HG02759 (cell line): ENCODE data around the gene EXOSC10.
"Not testable (repeated sequence)": the region's sequence is repeated elsewhere in the genome, so short reads cannot be mapped to it uniquely, and the experiment has no call there.

Experiments used
- ATAC-seq: cut with Tn5 transposase; IDR thresholded peaks from one replicate; pipeline ENCODE4 v1.9.1; 2021; ENCODE audit warnings: mild to moderate bottlenecking, moderate library complexity; ENCODE audit not compliant: unreplicated experiment

Gene EXOSC10

DNA sequence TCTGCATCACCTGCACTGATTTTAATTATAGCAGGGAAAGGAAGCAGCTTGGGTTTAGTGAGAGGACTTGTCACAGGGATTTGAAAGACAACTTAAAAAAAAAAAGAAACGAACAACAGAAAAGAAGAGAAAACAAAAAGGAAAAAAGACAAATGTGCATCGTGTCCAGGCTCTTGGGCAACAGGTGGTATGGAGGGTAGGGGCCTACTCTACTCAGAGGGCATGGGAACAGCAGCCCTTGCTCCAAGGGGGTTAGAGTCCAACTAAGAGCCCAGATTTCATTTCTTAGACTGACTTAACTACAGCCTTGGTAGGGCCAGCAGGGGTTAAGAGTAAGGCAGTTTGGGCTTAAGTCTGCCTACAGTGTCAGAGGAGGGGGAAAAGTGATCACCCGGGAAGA lies 15.3 kb upstream of the EXOSC10 start:
- ATAC-seq, result no peak

DNA sequence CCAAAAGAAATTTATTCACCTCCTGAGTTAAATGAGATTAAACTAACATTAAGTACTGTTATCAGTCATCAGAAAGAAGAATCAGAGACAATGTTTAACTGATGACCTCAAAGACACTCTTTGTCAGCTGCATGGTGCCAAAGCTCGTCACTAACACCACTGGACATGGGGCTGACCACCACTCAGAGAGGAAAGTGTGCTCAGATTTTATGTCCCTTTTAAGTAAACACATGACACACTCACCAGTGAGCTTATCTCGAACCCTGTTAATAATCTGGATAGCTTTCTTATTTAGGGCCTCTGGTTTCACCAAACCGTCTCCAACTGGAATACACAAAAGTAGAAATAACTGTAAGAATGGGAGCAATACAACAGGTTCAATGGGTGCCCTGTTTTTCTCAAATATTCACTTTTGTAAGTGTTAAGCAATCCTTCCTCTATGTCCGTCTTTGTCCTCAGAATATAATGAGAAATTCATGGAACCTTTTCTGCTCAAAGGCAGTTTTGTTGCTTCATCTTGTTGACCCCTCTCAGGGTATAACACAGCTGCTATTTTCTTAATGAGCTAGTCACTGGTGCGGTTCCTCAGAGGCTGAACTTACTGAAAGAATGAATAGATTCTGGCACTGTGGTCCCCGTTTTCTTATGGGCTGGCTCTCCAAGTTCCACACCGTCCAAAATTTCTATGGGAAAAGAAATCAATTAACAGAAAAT lies 9.5 kb upstream of the EXOSC10 start:
- ATAC-seq, result no peak

DNA sequence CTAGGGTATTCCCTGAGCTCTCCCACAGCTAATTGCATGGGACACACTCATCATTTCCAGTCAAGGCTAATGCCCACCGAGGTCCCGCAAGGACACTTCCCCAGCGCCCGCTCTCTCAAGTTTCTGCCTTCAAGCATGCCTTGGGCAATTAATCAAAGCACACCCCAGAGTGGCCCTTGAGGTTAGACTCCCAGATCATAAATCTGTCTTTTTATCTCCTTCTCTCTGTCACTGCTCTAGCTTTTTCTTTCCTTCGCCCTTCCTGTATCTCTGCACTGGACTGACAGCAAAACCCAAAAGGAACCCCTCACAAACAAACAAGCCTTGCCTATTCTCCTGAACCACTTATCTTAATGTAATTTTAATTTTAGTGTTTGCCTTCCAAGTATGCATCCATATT lies 7.9 kb upstream of the EXOSC10 start:
- ATAC-seq, result no peak

DNA sequence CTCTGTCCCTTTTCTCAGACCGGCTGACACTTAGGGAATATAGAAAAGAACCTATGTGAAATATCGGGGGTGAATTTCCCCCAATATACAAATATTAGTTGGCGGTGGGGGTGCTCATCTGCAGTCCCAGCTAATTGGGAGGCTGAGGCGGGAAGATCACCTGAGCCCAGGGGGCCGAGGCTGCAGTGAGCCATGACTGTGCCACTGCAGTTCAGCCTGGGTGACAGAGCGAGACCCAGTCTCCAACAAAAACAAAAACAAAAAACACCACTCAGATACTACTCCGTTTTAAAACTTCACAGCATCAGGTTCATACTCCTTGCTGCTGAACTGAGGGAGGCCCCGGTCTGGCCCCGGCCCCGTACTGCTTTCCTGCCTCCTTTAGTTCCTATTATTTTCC lies 5.9 kb upstream of the EXOSC10 start:
- ATAC-seq, result no peak

DNA sequence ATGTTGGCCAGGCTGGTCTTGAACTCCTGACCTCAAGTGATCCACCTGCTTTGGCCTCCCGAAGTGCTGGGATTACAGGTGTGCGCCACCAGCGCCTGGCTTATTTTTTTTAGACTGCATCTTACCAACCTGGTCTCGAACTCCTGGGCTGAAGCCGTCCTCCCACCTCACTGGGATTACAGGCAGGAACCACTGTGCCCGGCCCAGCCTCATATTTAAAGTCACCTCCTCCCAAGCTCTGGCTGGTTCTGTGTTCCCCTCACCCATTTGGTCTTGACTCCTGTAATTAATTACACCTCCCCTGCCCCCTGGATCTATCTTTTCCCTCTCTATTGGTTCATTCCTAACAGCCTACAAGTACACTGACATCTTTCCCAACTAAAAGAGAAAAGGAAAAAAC lies 1.7 kb upstream of the EXOSC10 start:
- no peak for ATAC-seq

DNA sequence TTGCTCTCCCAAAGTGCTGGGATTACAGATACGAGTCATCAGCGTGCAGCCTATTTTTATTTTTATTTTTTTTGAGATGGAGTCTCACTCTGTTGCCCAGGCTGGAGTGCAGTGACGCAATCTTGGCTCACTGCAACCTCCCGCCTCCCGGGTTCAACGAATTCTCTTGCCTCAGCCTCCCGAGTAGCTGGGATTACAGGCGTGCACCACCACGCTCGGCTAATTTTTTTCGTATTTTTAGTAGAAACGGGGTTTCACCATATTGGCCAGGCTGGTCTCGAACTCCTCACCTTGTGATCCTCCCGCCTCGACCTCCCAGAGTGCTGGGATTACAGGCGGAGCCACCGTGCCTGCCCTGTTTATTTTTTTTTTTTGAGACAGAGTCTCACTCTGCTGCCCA lies 1.1 kb upstream of the EXOSC10 start:
- ATAC-seq, result not testable (repeated sequence)

DNA sequence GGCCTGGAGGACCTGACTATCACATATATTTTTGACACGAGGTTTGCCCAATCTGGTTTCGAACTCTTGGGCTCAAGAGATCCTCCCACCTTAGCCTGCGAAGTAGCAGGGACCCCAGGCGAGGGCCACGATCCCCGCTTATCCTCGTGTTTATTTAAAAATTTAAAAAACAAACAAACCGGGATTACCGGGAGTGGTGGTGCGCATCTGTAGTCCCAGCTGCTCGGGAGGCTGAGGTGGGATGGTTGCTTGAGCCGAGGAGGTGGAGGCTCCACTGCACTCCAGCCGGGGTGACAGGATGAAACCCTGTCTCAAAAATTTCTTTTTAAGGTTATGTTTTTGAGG lies 452 bp upstream of the EXOSC10 start:
- no peak for ATAC-seq

DNA sequence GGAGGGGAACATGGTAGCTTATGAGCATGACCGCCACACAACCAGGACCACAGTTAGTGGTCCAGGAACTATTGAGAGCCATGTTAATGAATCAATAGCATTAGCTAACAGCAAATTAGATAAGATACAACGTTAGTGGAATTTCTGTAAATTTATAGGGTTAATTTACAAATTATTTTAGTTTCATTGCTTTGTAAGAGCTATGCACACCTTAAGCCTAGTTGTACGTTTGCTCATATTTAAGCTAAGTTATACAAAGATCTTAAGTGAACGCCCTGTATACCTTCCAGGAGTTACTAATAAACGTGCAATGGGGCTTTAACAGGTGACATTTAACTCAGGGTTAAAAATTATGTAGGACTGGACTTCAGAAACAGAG lies 749 bp downstream of the EXOSC10 start:
- ATAC-seq, result no peak

DNA sequence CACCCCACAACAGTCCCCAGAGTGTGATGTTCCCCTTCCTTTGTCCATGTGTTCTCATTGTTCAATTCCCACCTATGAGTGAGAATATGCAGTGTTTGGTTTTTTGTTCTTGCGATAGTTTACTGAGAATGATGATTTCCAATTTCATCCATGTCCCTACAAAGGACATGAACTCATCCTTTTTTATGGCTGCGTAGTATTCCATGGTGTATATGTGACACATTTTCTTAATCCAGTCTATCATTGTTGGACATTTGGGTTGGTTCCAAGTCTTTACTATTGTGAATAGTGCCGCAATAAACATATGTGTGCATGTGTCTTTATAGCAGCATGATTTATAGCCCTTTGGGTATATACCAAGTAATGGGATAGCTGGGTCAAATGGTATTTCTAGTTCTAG lies 15.9 kb downstream of the EXOSC10 start:
- not testable (repeated sequence) for ATAC-seq

DNA sequence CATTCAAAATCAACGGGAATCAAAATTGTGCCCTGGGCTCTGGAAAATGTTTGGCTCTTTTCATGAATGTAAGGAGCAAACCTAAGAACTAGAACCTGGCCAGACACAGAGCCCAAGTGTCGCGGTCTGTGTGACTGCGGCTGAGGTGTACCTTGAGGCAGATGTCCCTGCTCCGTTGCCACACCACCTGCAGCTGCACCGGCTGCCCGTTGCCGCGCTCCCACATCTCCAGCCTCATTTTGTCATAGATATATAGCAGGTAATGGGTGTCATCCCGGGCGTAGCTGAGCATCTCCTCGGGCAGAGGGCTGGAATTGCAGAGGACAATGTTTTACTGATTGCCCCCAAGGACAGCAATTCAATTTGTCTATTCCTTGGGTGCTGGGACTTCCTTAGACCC lies 18.7 kb downstream of the EXOSC10 start:
- no peak for ATAC-seq

DNA sequence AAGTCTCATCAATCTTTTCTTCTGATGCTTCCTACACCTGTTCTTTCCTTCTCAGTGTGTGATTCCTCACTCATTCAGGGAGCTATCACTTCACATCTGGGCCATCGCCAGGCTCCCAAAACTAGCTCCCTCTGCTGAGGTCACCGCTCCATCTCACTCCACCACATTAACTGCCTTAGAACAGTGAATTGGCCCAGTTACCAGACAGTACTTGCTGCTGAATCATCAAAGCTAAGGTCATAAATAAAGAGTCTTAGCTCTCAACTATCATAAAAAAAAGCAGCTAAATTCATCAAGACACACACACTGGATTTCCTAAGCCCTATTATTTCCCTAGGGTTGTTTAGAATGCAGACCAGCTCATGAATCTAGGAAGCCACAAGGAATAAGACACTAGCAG lies 21.0 kb downstream of the EXOSC10 start:
- no peak for ATAC-seq

DNA sequence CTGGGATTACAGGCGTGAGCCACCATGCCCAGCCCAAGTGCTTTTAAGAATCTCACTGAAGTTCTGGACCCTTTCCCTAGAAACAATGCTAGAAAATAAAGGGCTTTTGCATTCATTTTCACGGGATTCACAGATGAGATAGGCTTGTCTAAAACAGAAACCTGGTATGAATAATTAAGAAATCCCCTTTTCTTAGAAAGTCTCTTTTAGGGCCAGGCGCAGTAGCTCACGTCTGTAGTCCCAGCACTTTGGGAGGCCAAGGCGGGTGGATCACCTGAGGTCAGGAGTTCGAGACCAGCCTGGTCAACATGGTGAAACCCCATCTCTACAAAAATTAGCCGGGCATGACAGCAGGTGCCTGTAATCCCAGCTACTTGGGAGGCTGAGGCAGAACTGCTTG lies 26.3 kb downstream of the EXOSC10 start:
- not testable (repeated sequence) for ATAC-seq

DNA sequence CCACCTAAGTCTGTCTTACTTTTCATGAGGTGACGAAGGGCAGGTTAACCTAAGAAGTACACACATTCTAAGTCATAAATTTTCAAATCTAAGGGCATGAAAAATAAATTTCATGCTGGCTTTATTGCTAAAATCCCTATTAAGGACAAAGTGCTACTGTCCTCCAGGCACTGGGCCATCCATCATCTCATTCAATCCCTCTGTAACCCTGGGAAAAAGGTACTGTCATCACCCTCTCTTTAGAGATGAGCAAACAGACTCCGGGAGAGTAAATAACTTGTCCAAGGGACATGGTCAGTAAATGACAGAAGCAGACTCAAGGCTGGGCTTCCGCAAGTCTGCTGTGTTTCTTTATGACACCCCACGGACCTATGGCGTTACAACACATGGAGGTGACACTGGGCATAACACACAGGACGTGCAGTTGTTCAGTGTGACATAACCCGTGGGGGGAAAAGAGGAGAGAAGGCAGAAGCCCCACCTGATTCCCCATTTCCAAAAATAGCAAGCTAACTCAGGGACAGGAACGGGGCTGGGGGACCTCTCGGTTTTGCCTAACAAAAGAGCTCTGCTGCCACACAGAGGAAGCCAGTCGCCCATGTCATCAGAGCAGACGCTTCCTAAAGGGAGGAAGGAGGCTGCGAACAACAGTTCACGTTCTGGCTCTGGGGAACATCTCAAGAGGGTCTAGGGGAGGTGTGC lies 27.3 kb downstream of the EXOSC10 start:
- no peak for ATAC-seq

DNA sequence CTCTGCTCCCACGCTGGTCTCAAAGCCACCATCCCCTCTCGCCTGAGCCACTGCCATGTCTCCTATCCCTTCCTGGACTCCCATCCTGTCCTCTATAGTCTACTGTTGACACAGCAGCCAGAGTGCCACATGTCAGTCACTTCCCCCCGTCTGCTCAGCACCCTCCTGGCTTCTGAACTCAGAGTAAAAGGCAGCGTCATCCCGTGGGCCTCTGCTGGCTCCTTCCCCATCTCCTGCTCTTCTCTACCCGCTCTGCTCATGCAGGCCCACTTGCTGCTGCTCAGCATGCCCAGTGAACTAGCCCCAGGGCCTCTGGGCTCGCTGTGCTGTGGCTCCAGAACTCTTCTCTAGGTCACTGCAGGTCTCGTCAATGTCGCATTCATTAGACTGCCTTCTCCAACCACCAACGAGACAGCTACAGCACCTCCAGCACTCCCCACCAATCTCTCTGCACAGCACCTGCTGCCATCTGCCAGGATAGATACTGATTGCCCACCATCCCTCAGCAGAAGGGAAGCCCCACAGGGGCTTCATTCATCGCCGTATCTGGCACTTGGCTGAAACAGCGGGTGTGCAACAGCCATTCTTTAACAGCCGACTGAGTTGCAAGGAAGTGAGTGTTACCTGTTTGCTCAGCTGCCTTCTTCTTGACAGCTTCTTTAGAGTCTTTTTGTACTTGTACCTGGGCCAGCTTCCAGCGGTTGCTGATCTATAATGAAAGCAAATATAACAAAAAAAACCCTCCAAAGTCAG lies 28.0 kb downstream of the EXOSC10 start:
- ATAC-seq, result no peak

DNA sequence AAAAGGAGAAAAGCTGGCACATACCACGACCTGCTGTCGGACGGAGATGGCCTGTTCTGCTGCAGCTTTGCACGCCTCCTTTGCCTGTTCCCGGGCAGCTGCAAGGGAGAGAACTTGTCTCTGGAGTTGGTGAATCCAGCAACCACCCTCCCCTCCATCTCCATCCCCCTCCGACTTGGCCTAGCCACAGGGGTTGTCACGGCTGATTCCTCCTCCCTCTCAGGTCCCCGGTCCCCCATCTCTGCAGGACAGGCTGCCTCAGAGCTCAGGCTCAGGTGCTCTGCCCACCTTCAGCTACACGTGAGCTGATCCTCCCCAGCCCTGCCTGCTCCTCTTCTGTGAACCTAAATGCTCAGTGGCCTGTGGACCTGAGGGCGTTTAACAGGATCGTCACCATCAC lies 28.8 kb downstream of the EXOSC10 start:
- no peak for ATAC-seq

DNA sequence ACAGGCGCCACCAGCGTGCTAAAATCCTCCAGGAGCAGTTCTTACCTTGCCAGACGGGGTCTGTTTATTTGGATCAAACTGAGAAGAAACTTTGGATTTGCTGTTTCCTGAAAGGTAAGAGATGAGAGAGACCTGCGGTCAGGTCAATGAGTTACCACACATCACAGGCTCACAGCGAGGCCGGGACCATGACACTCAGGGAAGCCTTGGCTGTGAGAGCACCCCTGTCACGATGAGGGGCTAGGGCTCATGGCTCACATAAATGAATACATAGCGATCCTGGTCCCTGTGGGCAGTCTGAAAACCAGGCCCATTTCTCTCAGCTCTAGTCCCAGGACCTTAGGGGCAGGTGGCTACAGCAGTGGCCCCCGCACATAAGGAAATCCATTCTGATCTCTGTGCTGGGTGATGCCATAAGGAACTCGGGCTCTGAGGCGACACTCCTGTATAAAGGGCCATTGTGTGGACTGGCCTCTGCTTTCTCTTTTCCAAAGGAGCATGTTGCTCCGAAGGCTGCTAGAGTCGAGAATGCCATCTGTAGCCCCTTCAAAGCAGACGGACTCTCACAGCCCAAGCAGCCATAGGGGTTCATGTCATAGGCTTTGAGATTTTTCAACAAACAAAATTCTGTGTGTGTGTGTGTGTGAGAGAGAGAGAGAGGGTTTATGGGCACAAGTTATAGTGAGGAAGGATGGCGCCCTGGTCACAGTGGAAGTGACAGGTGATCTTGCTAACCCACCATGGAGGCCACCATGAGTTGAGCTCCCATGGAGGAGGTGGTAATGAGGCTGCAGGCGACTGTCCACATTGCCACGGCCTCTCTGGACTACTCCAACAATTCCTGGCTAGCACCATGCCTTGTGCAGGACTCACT lies 30.8 kb downstream of the EXOSC10 start:
- ATAC-seq, result no peak

DNA sequence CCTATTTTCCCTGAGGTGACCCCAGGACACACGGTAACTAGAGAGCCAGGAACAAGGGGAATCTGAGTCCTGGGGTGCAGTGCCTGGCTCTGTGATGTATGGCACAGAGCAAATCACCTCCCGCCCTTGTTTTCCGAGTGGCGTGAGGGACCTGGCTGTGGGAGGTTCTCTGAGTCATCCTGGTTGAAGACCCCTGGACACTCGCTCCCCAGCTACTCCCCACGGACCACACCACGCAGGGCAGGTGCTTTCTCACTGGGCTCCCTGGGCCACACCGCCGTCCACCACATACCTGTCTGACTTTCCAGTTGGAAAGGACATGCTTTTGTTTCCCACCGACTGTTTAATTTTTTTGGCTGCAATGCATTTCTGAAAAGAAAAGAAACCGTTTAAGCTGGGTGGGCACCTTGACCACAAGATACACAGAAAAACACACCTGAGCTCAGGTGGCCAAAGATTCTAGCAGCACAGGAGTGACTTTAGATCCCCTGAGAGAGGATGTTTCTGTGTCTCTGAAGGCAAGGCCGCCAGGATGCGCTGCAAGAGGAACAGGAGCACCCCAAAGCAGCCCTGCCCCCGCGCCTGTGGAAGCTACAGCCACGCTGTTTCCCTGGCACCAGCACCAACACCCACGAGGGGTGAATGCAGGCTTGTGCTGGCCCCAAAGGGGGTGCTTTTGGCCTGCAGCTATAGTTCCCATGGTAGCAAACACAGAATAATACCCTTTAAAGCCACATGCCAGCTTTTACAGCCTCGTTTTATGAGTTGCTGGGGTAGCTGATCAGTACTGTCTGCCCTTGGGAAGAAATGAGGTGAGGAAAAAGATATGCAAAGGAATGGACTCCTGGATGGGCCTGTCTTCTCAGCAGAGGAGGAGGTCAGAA lies 31.7 kb downstream of the EXOSC10 start:
- ATAC-seq, result no peak

DNA sequence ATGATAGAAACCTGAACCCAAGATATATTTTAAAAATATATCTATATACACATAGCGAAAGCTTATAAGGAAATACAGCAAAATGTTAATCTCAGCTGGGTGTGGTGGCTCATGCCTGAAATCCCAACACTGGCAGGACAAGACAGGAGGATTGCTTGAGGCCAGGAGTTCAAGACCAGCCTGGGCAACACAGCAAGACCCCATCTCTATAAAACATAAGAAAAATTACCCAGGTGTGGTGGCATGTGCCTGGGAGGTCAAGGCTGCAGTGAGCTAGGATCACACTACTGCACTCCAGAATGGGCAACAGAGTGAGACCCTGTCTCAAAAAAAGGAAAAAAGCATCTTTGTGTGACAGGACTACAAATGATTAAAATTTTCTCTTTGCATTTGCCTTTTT lies 33.9 kb downstream of the EXOSC10 start:
- ATAC-seq, result no peak

DNA sequence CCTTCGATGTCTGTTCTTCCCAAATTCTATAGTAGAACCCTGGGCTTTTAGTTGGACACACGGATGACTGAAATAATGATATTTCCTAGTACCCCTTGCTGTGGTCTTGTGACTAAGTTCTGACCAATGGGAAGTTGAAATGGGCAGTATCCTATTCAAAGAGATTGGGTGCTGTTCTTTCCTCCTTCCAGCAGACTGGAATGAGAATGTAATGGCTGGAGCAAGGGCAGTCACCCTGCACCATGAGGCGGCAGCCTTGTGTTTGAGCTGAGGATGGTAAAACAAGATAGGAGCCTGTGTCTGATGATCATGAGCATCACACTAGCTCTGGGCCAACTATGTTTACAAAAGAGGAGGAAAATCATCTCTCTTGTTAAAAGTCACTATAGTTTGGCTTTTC lies 34.7 kb downstream of the EXOSC10 start:
- no peak for ATAC-seq

DNA sequence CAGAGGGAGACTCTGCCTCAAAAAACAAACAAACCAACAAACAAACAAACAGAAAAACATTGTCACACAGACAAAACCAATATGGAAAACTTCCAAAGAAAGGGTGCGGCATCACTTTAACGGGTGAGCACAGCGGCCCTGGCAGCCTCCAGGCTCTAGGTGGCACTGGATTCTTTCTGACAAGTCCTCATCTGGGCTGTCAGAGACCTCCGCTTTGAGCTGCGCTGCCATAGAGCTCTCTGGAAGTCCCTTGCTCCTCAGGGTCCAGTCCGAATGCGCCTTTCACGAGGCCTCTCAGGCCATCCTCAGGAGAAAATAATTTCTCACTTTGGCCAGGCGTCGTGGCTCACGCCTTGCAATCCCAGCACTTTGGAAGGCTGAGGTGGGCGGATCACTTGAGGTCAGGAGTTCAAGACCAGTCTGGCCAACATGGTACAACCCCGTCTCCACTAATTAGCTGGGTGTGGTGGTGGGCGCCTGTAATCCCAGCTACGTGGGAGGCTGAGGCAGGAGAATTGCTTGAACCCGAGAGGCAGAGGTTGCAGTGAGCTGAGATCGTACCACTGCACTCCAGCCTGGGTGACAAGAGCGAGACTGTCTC lies 35.6 kb downstream of the EXOSC10 start:
- not testable (repeated sequence) for ATAC-seq
